HCT116 (cell line): Measurements from ENCODE around the gene CENPX. TPM values are rescaled to one million over a fixed set of nuclear protein-coding genes. Genes with fewer than 3 reads are reported as not detected.
A peak's percentile ranks its signal among the peaks of the same experiment; 100 is the strongest.

ENCODE experiments used
- ATAC-seq: fragments of 200-7000 bp; cut with Tn5 transposase; 2 replicates; pipeline ENCODE4 v1.9.1; 2020; ENCODE audit warnings: mild to moderate bottlenecking, moderate library complexity
- BruUV-seq: library from RNA; stranded (reverse); fragments of 400-500 nt; replicated peaks from 2 replicates; lab custom pipeline; 2021; lab: Mats Ljungman, UMichigan
- CTCF ChIA-PET: fragments of 300-600 bp; sonication (Branson Sonifier 250); formaldehyde crosslinking; loops from one replicate; lab custom pipeline; 2021; ENCODE audit warnings: antibody characterized with exemption; lab: Charles Lee
- POLR2A ChIA-PET: fragments of 300-600, 350-600 bp; sonication (Branson Sonifier 250); formaldehyde crosslinking; loops from one replicate; lab custom pipeline; 2021; ENCODE audit warnings: antibody characterized with exemption; lab: Charles Lee
- RAD21 ChIA-PET, 2 experiments: fragments of 300-600 bp; sonication (Branson Sonifier 250); formaldehyde crosslinking; loops; one replicate each; lab custom pipeline; 2023; ENCODE audit warnings: low total read pairs in 2 of 2; ENCODE audit not compliant: uncharacterized antibody in 2 of 2, unreplicated experiment in 2 of 2, low non-redundant PET in 1 of 2; lab: Charles Lee
- DNase-seq: peaks from one replicate; pipeline ENCODE4 v3.0.0-alpha.2; 2010; ENCODE audit warnings: low read depth, low spot score
- H2AFZ ChIP-seq: fragments of 200-600 bp; shearing (Covaris generic), sonication (generic); 2 replicates; pipeline ENCODE4 v1.6.1; 2017; ENCODE audit warnings: low read depth, mixed run types, mixed read lengths, antibody characterized with exemption, low read length; ENCODE audit not compliant: poor library complexity, severe bottlenecking
- H3K27ac ChIP-seq: 2 replicates; pipeline ENCODE4 v1.5.1; 2012; ENCODE audit warnings: low read depth, low read length
- H3K27me3 ChIP-seq: fragments of 200-600 bp; sonication (generic); 2 replicates; pipeline ENCODE4 v1.6.1; 2016; ENCODE audit warnings: mixed run types, low read length, mixed read lengths; ENCODE audit not compliant: insufficient read depth
- H3K36me3 ChIP-seq, 2 experiments: fragments of 200-500 bp in 1 of 2; fragments of 200-600 bp in 1 of 2; sonication (Bioruptor generic) in 1 of 2; sonication (generic) in 1 of 2; 2 replicates each; pipeline versions ENCODE4 v1.5.1 to v1.6.1; 2014 to 2016; ENCODE audit warnings: low read length in 2 of 2, inconsistent platforms in 1 of 2, mixed read lengths in 1 of 2, mixed run types in 1 of 2; ENCODE audit not compliant: insufficient read depth in 2 of 2, control insufficient read depth in 1 of 2
- H3K4me1 ChIP-seq, 2 experiments: fragments of 200-600 bp in 1 of 2; sonication (generic) in 1 of 2; 2 replicates each; pipeline versions ENCODE4 v1.5.1 to v1.6.1; 2012 to 2017; ENCODE audit warnings: low read length in 2 of 2, inconsistent platforms in 1 of 2, mild to moderate bottlenecking in 1 of 2, mixed read lengths in 1 of 2, mixed run types in 1 of 2, moderate library complexity in 1 of 2; ENCODE audit not compliant: insufficient read depth in 2 of 2, control insufficient read depth in 1 of 2
- H3K4me2 ChIP-seq: fragments of 200-600 bp; sonication (generic); 2 replicates; pipeline ENCODE4 v1.6.1; 2017; ENCODE audit warnings: mixed run types, low read length, mixed read lengths
- H3K4me3 ChIP-seq, 2 experiments: fragments of 200-600 bp in 1 of 2; sonication (generic) in 1 of 2; replicated peaks in 1 of 2; 2 replicates each; pipeline ENCODE4 v1.5.1; 2011 to 2016; ENCODE audit warnings: low read length in 2 of 2, control low read depth in 1 of 2, low read depth in 1 of 2, mild to moderate bottlenecking in 1 of 2, mixed read lengths in 1 of 2, mixed run types in 1 of 2
- H3K79me2 ChIP-seq: fragments of 200-600 bp; sonication (generic); 2 replicates; pipeline ENCODE4 v1.6.1; 2017; ENCODE audit warnings: mild to moderate bottlenecking, mixed run types, low read length, moderate library complexity, mixed read lengths; ENCODE audit not compliant: insufficient read depth
- H3K9ac ChIP-seq: fragments of 200-600 bp; sonication (generic); 2 replicates; pipeline ENCODE4 v1.6.1; 2016; ENCODE audit warnings: low read length, mixed read lengths
- H3K9me2 ChIP-seq: fragments of 200-600 bp; sonication (generic), shearing (Covaris generic); 2 replicates; pipeline ENCODE4 v1.6.1; 2017; ENCODE audit warnings: mixed run types, mild to moderate bottlenecking, moderate library complexity; ENCODE audit not compliant: insufficient read depth
- H3K9me3 ChIP-seq, 2 experiments: fragments of 200-500 bp in 1 of 2; fragments of 200-600 bp in 1 of 2; sonication (Bioruptor generic) in 1 of 2; sonication (generic) in 1 of 2; 2 replicates each; pipeline ENCODE4 v1.6.1; 2014 to 2017; ENCODE audit warnings: low read length in 2 of 2, mixed read lengths in 2 of 2, inconsistent platforms in 1 of 2, low read depth in 1 of 2, mild to moderate bottlenecking in 1 of 2, mixed run types in 1 of 2, moderate library complexity in 1 of 2; ENCODE audit not compliant: control insufficient read depth in 1 of 2, insufficient read depth in 1 of 2
- H4K20me1 ChIP-seq: fragments of 200-600 bp; sonication (generic), shearing (Covaris generic); 2 replicates; pipeline ENCODE4 v1.6.1; 2017; ENCODE audit warnings: mixed run types, mild to moderate bottlenecking, moderate library complexity; ENCODE audit not compliant: insufficient read depth
- CBX3 ChIP-seq: IDR thresholded peaks from 2 replicates; pipeline ENCODE4 v1.6.1; 2012; ENCODE audit warnings: low read depth
- CEBPB ChIP-seq: IDR thresholded peaks from 2 replicates; pipeline ENCODE4 v1.6.1; 2012; ENCODE audit warnings: low read depth
- EGR1 ChIP-seq: IDR thresholded peaks from 2 replicates; pipeline ENCODE4 v1.6.1; 2012; ENCODE audit warnings: low read depth
- EZH2 ChIP-seq: fragments of 200-600 bp; sonication (generic); IDR thresholded peaks from 2 replicates; pipeline ENCODE4 v1.6.1; 2017; ENCODE audit warnings: antibody characterized with exemption, mixed run types
- EZH2phosphoT487 ChIP-seq: fragments of 200-600 bp; IDR thresholded peaks from 2 replicates; pipeline ENCODE4 v1.6.1; 2018; ENCODE audit warnings: antibody characterized with exemption, borderline replicate concordance
- FOSL1 ChIP-seq: IDR thresholded peaks from 2 replicates; pipeline ENCODE4 v1.6.1; 2012; ENCODE audit warnings: low read depth
- POLR2A ChIP-seq: IDR thresholded peaks from 2 replicates; pipeline ENCODE4 v1.7.0; 2011; ENCODE audit warnings: borderline replicate concordance; ENCODE audit not compliant: insufficient read depth, insufficient read length; ENCODE audit errors: extremely low read depth
- POLR2AphosphoS5 ChIP-seq: IDR thresholded peaks from 2 replicates; pipeline ENCODE4 v1.6.1; 2011; ENCODE audit warnings: mild to moderate bottlenecking, low read depth, low read length, moderate library complexity
- SIN3A ChIP-seq: IDR thresholded peaks from 2 replicates; pipeline ENCODE4 v1.6.1; 2012; ENCODE audit warnings: low read depth
- SRF ChIP-seq: IDR thresholded peaks from 2 replicates; pipeline ENCODE4 v1.6.1; 2012; ENCODE audit warnings: low read depth
- ZFX ChIP-seq: fragments of 450-650 bp; IDR thresholded peaks from 2 replicates; pipeline ENCODE4 v1.6.1; 2017
- intact Hi-C: fragments of 100-400 bp; cut with micrococcal nuclease; formaldehyde crosslinking; loops from 2 replicates; pipeline ENCODE4 v1.10.0; 2022
- total RNA-seq: library from RNA; stranded (reverse); gene quantifications from one replicate; pipeline ENCODE4 v1.2.1, GENCODE V29; 2021; ENCODE audit not compliant: unreplicated experiment
- TF ChIP-seq, protein P1 (sequence below): IDR thresholded peaks from 2 replicates; pipeline ENCODE4 v1.6.1; 2012
- TF ChIP-seq, protein P2 (sequence below), 3 experiments: fragments of 200-600 bp in 1 of 3; sonication (generic) in 1 of 3; IDR thresholded peaks in 2 of 3; conservative IDR thresholded peaks in 1 of 3; 2 replicates each; pipeline ENCODE4 v1.5.1; 2012 to 2017; ENCODE audit warnings: low read depth in 2 of 3, low read length in 2 of 3, antibody characterized with exemption in 1 of 3, borderline replicate concordance in 1 of 3, control low read depth in 1 of 3, mild to moderate bottlenecking in 1 of 3, mixed read lengths in 1 of 3, mixed run types in 1 of 3, moderate library complexity in 1 of 3; ENCODE audit not compliant: insufficient read depth in 1 of 3

Gene CENPX
- total RNA-seq, 1 experiment from 2014 or later, result 184 TPM

DNA sequence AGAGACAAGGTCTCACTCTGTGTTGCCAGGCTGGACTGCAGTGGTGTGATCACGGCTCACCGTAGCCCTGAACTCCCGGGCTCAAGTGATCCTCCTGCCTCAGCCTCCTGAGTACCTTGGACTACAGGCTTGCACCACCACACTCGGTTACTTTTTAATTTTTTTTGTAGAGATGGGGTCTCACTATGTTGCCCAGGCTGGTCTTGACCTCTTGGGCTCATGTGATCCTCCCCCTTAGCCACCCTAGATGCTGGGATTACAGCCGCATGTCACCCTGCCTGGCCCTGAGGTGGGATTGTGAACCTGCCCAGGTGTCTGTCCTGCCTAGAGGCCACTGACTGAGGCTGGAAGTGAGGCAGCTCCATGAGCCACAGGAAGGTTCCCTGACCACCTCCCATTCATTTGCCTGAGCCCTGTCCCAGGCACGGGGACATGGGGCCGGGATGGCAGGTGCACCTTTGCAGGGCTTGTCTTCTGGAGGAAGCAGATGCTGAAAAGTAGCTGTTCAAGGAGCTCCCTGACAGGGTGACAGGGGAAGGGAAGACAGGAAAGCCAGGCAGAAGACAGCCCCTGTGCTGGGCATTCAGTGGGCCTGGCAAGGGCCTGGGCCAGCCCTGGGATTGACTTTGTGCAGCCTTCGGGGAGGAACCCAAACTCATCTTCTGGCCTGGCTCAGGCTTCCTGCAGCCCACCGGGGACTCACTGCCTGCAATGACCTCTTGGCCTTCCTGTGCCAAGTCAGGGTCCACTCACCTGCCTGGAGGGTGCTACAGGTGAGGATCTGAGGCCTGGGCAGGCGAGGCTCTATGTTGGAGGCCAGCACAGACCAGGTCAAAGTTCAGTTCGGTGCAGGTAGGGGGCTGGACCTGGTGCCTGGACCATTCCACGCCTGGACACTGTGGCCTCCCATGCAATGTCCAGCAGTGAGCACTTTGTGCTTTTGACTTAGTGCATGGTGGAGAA is 53.5 kb downstream of the CENPX start:
- DNase-seq (no peak), ATAC-seq (no peak)
- H3K27me3 ChIP-seq, result no peaks in the 10 kb centered on the region
- no peaks in the 10 kb centered on the region for H3K79me2 ChIP-seq
- H4K20me1 ChIP-seq, result no peaks in the 10 kb centered on the region
- ChIA-PET RAD21 (interaction anchor here in 1 of 2 experiments (1.1 kb wide), 1 partner anchor 54 kb away, joined by 5 read pairs; the partner anchor contains the start of genes CENPX and LRRC45), POLR2A (interaction anchor here (1.3 to 2.0 kb wide), 2 partner anchors 7 to 46 kb away, joined by 3 to 10 read pairs; no protein-coding TSS in a partner anchor), CTCF (interaction anchor here (1.7 kb wide), 1 partner anchor 10 kb away, joined by 11 read pairs; no protein-coding TSS in a partner anchor)
- no peak overlapping the region for H3K9ac ChIP-seq
- no peaks in the 10 kb centered on the region for H3K9me2 ChIP-seq
- intact Hi-C loops, result no loop called here
- H3K9me3 ChIP-seq, result no peaks in the 10 kb centered on the region
- H3K4me1 ChIP-seq, result peaks cover 18 to 30% of the 10 kb centered on the region in 2 experiments
- TF ChIP-seq EZH2phosphoT487 (no peak), ZFX (no peak), SRF (no peak), CEBPB (no peak), POLR2AphosphoS5 (no peak), FOSL1 (no peak), CBX3 (no peak), POLR2A (no peak), SIN3A (no peak), EZH2 (no peak), EGR1 (no peak)
- TF ChIP-seq, protein P1, sequence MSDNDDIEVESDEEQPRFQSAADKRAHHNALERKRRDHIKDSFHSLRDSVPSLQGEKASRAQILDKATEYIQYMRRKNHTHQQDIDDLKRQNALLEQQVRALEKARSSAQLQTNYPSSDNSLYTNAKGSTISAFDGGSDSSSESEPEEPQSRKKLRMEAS, result no peak
- TF ChIP-seq, protein P2, sequence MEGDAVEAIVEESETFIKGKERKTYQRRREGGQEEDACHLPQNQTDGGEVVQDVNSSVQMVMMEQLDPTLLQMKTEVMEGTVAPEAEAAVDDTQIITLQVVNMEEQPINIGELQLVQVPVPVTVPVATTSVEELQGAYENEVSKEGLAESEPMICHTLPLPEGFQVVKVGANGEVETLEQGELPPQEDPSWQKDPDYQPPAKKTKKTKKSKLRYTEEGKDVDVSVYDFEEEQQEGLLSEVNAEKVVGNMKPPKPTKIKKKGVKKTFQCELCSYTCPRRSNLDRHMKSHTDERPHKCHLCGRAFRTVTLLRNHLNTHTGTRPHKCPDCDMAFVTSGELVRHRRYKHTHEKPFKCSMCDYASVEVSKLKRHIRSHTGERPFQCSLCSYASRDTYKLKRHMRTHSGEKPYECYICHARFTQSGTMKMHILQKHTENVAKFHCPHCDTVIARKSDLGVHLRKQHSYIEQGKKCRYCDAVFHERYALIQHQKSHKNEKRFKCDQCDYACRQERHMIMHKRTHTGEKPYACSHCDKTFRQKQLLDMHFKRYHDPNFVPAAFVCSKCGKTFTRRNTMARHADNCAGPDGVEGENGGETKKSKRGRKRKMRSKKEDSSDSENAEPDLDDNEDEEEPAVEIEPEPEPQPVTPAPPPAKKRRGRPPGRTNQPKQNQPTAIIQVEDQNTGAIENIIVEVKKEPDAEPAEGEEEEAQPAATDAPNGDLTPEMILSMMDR (IDR thresholded peaks at IDR 0.05 in 2 of 3, conservative IDR thresholded peaks at IDR 0.05 in 1 of 3; ENCODE audit: borderline replicate concordance in 1 of 3, insufficient read depth in 1 of 3, low read depth in 2 of 3, low read length in 2 of 3), result no peak
- peak overlapping the region; percentile 76 for H3K4me2 ChIP-seq
- no peak overlapping the region for H3K27ac ChIP-seq
- H3K36me3 ChIP-seq, result no peaks in the 10 kb centered on the region
- no TSS peak for BruUV-seq
- H3K4me3 ChIP-seq, result peak overlapping the region in 1 of 2 experiments; percentile 43; a peak in 1 of 4 replicates
- no peak overlapping the region for H2AFZ ChIP-seq

Other genes starting within 250 kb of the CENPX start
- not detected for gene GCGR, start 218.7 kb downstream of the CENPX start, total RNA-seq
- gene MCRIP1, start 189.6 kb downstream of the CENPX start, total RNA-seq, result 59.2 TPM
- gene PPP1R27, start 187.8 kb downstream of the CENPX start, total RNA-seq, result not detected
- gene P4HB, start 162.3 kb downstream of the CENPX start, total RNA-seq, result 1,043 TPM
- gene ARHGDIA, start 151.5 kb downstream of the CENPX start, total RNA-seq, result 554 TPM
- gene ALYREF, start 131.3 kb downstream of the CENPX start, total RNA-seq, result 280 TPM
- gene ANAPC11, start 131.2 kb downstream of the CENPX start, total RNA-seq, result 208 TPM
- gene NPB, start 120.6 kb downstream of the CENPX start, total RNA-seq, result 1.2 TPM
- 51.5 TPM for gene PCYT2, start 111.5 kb downstream of the CENPX start, total RNA-seq
- gene SIRT7, start 104.7 kb downstream of the CENPX start, total RNA-seq, result 62.6 TPM
- 46.8 TPM for gene MAFG, start 95.1 kb downstream of the CENPX start, total RNA-seq
- 396 TPM for gene PYCR1, start 85.6 kb downstream of the CENPX start, total RNA-seq
- not detected for gene MYADML2, start 75.6 kb downstream of the CENPX start, total RNA-seq
- 12.5 TPM for gene NOTUM, start 61.7 kb downstream of the CENPX start, total RNA-seq
- gene ASPSCR1, start 45.2 kb downstream of the CENPX start, total RNA-seq, result 51.0 TPM
- gene LRRC45, start 427 bp upstream of the CENPX start, total RNA-seq, result 40.1 TPM
- 120 TPM for gene RAC3, start 8.8 kb upstream of the CENPX start, total RNA-seq
- 306 TPM for gene DCXR, start 14.8 kb upstream of the CENPX start, total RNA-seq
- 52.0 TPM for gene RFNG, start 28.9 kb upstream of the CENPX start, total RNA-seq
- gene GPS1, start 29.0 kb upstream of the CENPX start, total RNA-seq, result 205 TPM
- 176 TPM for gene DUS1L, start 42.9 kb upstream of the CENPX start, total RNA-seq
- gene FASN, start 75.4 kb upstream of the CENPX start, total RNA-seq, result 754 TPM
- 143 TPM for gene CCDC57, start 190.0 kb upstream of the CENPX start, total RNA-seq
- gene SLC16A3, start 206.2 kb upstream of the CENPX start, total RNA-seq, result 445 TPM